Astrocyte (in vitro differentiated cells and primary cell): ENCODE measurements around the gene CD27.

Experiments
- EZH2 ChIP-seq: IDR thresholded peaks from 2 replicates; pipeline ENCODE4 v1.6.1; 2012; ENCODE audit warnings: mild to moderate bottlenecking, low read length, inconsistent platforms; ENCODE audit not compliant: insufficient read depth
- TF ChIP-seq, protein P1 (sequence below): IDR thresholded peaks from 2 replicates; pipeline ENCODE4 v1.5.1; 2011; ENCODE audit warnings: low read depth, mild to moderate bottlenecking, inconsistent platforms, low read length, moderate library complexity; ENCODE audit not compliant: insufficient read depth

DNA sequence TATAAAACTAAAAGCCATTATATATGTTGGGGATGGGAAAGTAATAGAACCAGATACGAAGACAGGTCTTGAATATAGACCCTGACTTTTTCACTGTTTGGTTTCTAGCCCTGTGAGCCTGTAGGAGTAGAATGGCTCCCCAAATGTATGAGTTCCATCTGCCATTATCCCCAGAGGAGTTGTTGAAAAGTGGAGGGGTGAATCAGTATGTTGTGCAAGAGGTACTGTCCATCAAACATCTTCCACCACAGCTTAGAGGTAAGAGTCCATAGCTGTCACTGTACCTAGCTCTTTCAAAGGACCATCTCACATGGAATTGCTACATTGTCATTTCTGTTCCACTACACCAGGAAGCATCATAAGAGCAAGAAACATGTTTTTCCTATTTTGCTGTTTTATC, 50.2 kb downstream of the CD27 start:
- TF ChIP-seq, protein P1, sequence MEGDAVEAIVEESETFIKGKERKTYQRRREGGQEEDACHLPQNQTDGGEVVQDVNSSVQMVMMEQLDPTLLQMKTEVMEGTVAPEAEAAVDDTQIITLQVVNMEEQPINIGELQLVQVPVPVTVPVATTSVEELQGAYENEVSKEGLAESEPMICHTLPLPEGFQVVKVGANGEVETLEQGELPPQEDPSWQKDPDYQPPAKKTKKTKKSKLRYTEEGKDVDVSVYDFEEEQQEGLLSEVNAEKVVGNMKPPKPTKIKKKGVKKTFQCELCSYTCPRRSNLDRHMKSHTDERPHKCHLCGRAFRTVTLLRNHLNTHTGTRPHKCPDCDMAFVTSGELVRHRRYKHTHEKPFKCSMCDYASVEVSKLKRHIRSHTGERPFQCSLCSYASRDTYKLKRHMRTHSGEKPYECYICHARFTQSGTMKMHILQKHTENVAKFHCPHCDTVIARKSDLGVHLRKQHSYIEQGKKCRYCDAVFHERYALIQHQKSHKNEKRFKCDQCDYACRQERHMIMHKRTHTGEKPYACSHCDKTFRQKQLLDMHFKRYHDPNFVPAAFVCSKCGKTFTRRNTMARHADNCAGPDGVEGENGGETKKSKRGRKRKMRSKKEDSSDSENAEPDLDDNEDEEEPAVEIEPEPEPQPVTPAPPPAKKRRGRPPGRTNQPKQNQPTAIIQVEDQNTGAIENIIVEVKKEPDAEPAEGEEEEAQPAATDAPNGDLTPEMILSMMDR = no peak
- TF ChIP-seq EZH2 = no peak
